Measurements from ENCODE around the gene ZAR1. TPM values are rescaled to one million over a fixed set of nuclear protein-coding genes. Genes with fewer than 3 reads are reported as not detected.

ZAR1 gene
- total RNA-seq, 1 donor from 2014 or later, result not detected

DNA sequence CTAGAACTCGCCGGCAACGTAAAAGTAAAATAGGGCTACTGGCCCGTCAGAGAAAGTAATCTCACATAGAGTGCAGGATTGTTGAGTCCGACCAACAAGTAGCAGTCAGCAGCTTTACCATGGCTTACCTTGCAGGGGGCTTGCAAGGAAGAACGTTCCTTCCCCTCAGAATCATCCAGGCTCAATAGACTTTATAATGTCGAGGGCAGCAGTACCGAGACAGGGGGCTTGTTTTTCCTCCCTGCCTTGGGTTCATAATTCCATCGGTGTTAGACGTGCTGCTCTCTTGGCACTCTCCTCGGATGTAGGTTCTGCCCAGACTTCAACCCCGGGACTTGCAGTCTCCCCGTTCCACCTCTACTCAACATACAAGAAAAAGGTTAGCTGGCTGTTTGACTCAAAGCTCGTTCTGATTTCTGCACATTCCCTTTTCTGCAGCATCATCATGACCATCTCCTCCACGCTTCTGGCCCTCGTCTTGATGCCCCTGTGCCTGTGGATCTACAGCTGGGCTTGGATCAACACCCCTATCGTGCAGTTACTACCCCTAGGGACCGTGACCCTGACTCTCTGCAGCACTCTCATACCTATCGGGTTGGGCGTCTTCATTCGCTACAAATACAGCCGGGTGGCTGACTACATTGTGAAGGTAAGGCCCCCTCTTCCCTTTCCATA lies 5.4 kb upstream of the ZAR1 start:
- intact Hi-C loops (cut with micrococcal nuclease), result no loop called here

DNA sequence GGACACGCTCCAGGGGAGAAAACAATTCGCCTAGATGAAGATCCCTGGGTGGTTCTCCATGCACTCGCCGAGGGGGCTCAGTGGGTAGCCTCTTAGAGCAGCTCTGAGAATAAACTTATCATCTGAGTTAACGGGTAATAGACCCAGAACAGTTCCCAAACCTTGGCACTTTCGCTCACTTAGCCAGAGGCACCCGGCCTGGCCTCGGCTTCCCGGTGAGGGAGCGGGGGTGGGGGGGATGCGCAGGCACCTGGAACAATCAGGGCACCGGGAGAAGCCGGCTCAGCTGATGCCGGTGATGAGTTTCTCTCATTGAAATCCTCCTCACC lies 405 bp upstream of the ZAR1 start:
- intact Hi-C loops (cut with micrococcal nuclease), result no loop called here

DNA sequence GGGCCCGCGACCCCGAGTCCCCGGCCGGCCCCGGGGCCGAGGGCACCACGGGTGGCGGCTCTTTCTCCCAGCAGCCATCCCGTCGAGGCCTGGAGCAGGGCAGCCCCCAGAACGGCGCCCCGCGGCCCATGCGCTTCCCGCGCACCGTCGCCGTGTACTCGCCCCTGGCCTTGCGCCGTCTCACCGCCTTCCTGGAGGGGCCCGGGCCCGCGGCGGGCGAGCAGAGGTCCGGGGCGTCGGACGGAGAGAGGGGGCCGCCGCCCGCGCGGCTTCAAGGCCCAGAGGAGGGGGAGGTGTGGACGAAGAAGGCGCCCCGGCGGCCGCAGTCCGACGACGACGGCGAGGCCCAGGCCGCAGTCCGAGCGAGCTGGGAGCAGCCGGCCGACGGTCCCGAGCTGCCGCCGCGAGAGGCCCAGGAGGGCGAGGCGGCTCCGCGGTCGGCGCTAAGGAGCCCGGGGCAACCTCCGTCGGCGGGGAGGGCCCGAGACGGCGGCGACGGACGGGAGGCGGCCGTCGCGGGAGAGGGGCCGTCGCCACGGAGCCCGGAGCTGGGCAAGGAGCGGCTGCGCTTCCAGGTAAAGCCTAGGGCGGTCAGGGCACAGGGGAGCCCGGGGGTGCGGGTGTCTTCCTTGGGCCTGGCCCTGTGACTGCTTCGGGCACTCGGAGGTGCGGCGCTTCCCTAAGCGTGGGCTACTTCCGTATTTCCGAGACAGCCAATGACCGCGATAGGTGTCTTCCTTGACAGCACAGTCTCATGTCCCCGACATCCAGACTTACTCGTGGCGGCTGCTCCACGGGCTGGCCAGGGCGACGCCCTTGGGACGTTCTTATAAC lies 845 bp downstream of the ZAR1 start:
- intact Hi-C loops (cut with micrococcal nuclease), result no loop called here

DNA sequence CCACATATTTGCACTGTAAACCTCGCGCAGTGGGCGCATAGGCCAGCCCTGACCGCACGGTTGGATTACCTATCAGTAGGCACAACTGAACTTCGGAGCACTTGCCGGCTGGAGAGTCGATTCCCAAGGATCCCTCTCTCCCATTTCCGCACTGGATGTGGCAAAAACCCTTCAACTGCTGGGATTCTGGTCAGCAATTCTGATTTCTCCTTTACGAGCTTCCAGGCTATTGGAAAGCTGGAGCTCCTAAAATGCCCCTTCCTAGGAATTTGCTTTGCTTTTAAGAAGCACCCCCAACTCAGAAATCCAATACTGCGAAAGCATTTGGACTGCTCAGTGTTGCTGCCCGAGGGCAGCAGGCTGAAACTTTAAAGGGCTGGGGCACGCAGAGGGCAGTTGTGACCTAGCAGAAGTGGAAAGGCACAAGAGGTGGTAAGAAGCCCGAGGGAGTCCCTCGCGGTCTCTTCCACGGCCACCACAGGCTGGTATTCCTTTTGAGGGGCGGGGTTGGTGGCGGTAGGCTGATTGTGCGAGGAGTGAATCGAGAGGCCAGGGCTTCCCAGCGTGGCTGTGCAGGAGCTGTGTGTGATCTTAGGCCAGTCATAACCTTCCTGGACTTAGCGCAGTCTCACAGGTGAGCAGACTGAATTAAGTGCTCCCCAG lies 1.6 kb downstream of the ZAR1 start:
- intact Hi-C loops (cut with micrococcal nuclease), result no loop called here

DNA sequence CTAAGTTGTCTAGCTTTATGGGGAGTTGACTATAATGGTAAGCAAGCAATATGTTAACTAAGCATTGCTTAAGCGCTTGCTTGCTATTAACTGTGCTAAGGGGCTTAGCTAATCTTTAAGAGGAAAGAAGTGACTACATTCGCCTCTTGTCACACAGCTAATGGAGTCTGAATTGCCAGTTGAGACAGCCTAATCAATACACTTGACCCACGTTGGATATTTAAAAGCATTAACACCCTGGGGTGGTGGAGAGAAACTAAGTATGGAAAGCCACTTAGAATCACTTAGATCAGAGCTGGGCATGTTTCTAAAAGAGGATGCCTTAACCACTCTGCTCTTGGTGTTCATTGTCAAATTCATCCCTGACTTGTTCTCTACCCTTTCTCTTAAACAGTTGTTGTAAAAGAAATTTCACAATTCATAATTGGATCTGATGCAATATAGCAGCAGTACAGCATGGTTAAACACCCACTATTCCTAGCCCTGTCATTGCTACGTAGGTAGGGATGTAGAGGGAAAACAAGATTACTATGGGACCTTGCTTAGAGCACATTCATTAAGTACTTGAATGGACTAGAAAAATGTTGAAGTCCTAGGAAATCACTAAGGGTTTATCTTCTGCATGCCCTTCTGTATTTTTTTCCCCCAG lies 3.5 kb downstream of the ZAR1 start:
- intact Hi-C loops (cut with micrococcal nuclease), result no loop called here

DNA sequence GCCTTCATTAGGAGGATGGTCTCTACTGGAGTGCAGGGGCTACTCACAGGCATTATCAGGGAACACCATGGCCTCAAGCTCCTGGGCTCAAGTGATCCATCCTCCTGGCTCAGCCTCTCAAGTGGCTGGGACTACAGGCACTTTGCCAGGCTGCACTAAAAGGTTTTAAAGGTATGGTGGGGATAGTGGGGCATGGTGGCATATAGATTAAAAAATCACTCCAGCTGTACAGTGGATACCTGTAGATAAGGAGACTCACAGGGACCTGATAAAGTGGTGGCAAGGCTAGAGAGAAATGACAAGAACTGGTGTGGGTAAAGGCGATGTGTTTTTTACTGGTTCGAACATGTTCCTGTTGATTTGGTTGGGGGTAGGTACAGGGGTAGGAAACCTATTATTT lies 5.9 kb downstream of the ZAR1 start:
- intact Hi-C loops (cut with micrococcal nuclease), result no loop called here

DNA sequence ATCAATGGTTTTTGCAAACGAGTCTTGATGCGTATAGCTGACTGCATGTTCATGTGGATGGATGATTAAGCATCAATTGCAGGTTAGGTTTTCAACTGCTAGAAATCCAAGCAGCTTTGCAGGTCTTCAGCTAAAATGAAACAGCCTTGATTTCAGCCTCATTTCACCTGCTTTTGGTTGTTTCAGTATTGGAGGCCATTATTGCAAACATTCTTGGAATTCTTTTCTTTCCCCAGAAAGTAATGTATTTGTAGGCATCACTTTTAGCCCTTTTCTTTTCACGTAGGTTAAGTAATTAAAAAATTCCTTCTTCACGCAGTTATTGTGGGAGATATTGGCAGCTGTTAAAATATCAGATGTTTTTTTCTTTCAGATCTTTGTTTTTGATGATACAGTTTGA lies 8.8 kb downstream of the ZAR1 start:
- intact Hi-C loops (cut with micrococcal nuclease), result no loop called here

DNA sequence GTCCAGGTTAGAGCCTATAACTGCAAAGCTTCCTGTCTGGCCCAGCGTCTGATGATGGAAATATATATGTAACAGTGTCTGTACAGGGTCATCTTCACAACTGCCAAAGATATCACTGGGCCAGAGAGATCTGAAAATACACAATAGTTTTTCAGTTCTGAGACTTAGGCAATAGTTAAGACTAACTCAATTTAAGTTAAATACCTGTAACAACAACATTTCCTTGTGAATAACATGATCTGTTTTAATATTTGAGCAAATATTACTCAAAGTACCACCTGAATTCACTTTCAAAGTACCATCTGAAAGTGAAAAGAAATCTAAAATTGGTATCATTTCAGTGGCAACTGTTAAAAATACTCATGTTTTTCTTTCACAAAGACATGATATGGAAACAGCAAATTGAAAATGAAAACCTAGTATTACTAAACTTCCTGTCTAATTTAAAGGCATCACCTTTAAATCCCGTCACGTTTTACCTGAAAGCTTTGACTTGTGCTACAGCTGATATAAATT lies 9.6 kb downstream of the ZAR1 start:
- intact Hi-C loops (cut with micrococcal nuclease), result no loop called here

DNA sequence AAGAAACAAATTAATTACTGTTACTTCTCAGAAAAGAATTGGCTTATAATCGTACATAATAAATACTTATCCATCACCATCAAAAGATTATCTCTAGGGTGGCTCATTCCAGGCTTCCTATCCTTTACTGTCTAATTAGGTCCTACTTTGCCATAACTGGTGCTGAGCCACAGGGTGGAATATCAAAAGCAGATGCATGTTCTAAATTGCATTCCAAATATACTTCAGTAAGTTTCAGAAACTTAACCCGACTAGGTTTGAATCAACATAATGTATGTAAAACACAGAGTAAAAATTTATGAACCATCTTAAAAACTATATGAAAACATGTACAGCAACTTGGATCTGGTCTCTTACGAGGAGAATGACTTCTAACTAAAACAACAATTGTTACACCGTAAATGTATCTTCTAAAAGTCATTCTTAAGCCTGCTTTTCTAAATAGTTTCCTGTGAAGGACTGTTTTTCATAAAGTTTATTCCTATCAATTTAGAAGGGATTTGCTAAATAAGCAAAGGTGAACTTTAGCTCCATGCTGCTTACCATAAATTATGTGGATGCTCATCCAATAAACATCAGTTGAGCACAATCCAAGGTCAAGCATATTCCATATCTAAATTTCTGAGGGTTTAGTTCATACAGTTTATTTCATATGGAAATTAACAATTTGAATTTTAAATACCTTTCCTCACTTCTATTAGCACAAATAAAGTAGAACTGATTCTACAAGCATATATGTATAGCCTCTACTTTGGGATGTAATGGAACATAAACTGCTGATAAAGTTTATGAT lies 13.4 kb downstream of the ZAR1 start:
- intact Hi-C loops (cut with micrococcal nuclease), result no loop called here

DNA sequence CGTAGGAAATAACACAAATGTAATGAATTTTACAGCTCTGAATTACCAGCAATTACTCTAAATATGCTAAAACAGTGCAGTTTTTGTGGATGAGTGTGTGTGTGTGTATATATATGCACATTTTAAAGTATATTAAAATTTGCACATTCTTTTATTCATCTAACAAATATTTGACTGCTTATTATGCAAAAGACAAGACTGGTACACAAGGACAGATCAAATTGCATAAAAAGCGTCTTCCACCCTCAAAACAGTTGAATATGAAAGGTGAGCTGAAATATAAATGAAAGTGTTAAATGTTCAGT lies 13.9 kb downstream of the ZAR1 start:
- intact Hi-C loops (cut with micrococcal nuclease), result no loop called here

DNA sequence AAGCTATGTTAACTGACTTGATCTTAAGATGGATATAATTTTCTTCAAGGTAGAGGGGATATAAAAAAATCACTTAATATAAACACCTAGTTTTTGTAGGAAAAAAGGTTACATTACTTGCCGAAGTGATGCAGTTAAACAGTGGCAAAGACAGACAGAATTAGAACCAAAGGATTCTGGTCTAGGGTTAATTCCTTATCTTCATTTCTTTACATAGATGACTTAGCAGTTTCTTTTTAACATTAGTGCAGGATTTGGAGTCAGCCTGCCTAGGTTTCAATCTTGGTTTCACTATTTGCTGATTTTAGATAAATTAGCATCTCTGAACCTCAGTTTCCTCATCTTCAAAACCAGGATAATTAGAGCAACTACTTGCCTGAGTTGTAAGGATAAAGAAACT lies 14.3 kb downstream of the ZAR1 start:
- intact Hi-C loops (cut with micrococcal nuclease), result no loop called here

DNA sequence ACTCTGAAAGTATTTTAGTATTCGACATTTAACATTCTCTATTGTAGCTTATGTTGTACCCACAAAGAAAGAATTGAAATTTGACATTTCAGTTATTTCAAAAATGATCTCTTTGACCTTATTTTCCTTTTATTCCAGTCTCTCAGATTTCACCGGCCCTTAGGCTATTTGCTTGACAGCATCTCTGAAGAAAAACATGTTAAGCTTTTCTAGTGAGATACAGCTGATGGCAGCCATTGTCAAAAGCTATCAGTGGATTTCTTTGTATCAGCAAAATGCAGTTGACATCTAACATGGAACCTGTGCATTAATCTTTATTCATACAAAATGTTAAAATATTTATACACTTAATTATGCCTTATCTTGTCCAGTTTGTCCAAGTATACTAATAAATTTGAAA lies 16.7 kb downstream of the ZAR1 start:
- intact Hi-C loops (cut with micrococcal nuclease), result no loop called here

DNA sequence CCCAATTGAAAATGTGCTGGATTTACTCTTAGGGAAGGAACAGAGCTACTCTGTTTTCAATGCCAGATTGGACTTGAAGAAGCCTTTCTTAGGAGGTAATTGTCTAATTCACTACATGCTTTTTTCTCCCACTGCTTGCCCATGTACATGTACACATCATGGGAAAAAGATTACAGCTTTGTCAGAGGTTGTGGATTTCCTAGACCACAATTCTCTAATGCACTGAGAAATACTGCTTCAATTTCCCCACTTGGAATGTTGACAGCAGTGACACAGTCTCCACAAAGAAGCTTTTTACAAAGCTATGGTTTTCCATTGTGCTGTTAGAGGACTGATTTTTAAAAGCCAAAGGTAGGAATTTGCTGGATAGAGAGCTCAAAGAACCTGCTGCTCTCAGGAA lies 19.5 kb downstream of the ZAR1 start:
- intact Hi-C loops (cut with micrococcal nuclease), result no loop called here

DNA sequence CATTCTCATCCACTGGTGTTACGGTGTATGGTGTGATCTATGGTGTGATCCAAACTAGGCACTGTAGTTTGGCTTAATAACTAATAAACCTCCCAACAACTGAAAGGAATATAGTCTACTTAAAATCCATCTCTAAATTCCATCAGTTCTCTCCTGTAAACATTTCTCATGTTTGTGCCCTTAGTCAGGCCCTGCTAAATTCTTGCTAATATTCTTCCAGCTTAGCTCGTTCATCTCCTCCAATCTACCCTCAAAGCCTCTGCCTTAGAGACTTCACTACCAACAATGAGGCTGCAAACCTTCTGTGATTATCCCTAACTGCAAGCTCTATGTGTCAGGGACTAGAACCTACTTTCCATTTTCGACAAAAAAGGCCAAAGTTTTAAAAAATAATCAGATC lies 28.1 kb downstream of the ZAR1 start:
- intact Hi-C loops (cut with micrococcal nuclease), result no loop called here

DNA sequence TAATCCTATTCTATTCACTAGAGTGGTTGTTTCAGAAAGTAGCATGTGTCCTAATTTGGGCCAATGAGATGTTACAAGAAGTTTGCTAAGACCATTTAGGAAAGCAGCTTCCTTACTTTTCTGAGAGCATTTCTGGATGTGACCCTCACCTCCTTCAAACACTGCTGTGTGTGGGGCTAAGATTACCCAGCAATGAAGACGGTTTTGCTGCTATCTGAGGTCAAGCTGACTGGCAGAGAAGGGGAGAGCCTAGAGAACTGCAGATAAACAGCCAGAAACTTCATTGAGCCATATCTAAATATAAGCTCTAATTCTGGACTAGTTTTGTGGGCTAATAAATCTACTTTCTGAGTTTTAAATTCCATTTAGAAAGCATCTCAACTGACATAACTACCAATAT lies 36.4 kb downstream of the ZAR1 start:
- intact Hi-C loops (cut with micrococcal nuclease), result no loop called here

DNA sequence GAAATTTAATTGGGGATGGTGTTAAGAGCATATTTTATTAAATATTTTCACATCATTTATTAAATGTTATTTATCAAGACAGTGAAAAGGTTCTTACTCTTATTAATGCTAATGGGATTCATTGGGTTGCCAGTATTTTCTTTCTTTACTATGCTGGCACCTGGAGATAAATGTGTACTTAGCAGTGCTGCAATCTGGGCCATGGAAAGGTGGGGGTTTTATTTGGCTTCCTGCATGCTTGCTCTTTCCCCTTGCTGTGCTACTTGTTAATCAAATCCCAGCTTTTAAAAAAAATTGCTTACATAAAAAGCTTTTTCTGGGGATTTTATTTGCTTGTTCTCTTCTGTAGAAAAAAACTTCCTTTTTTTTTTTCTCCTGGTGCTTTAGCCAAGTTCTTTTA lies 48.3 kb downstream of the ZAR1 start:
- intact Hi-C loops (cut with micrococcal nuclease), result no loop called here

DNA sequence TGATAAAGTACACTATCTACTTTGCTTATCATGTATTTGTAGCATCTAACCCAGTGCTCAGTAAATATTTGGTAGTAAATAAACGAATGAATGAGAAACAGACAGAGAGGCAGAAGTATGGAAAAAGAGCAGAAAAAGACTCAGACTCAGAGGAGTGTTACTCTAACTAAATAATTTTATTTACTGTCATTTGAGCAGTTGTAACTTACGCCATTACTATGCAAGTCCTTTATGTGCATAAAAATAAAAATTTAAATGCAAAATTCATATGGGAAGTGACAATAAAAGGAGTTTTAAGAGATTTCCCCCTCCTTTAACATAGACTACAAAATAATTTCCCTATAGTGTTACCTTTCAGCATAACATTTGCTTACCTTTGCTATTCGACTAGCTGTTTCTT lies 49.5 kb downstream of the ZAR1 start:
- intact Hi-C loops (cut with micrococcal nuclease), result no loop called here

DNA sequence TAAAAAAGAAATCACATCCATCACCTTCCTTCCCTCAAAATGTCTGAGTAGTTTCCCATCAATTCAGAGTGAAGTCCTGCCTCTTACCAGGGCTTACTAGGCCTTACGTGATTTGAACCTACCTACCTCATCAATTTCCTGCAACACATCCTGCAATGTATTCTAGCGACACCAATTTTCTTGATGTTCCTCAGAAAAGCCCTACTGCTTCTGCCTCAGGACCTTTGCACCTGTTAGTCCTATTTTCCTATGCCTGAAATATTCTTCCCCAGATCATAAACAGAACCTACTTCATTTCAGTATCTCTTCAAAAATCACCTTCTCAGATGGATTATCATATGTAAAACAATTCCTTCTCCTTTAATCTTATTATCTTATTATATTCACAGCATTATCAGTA lies 52.8 kb downstream of the ZAR1 start:
- intact Hi-C loops (cut with micrococcal nuclease), result no loop called here

DNA sequence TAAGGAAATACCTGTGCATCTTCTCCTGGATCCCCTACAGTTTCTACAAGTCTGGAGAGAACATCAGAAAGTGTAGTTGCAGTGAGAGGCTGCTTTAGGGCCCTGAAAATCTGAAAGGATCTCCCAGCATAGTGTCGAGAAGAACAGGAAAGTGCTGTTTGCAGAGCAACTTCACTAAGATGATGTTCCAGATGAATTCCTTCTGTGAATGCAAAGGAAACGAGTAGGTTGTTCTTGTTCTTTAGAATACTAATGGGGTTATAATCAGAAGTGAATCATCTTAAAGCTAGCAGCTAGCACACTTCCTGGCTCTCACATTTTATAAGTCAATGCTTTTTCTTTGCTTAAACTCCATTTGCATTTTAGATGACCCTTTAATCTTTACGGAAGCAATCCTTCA lies 53.7 kb downstream of the ZAR1 start:
- intact Hi-C loops (cut with micrococcal nuclease), result no loop called here

Measured in T-helper 1 cell treated with Interleukin-12 subunit alpha and Interleukin-12 subunit beta and Interleukin-4 antibody, amounts not matched to agents 30 ng/mL and 1 ng/mL, for 36 hours (primary cell).